Rectal smooth muscle tissue (tissue), 1 donor: ENCODE data around the gene FAM193B.
"Not testable (repeated sequence)": the region's sequence is repeated elsewhere in the genome, so short reads cannot be mapped to it uniquely, and the experiment has no call there.

Experiments used
- H3K27ac ChIP-seq: one replicate; pipeline ENCODE4 v1.7.0; 2013; ENCODE audit warnings: low read depth, low read length, inconsistent platforms
- H3K27me3 ChIP-seq: one replicate; pipeline ENCODE4 v1.7.0; 2013; ENCODE audit warnings: low read length; ENCODE audit not compliant: control insufficient read depth, insufficient read depth
- H3K36me3 ChIP-seq: one replicate; pipeline ENCODE4 v1.7.0; 2013; ENCODE audit warnings: low read length; ENCODE audit not compliant: control insufficient read depth, insufficient read depth
- H3K4me1 ChIP-seq: one replicate; pipeline ENCODE4 v1.7.0; 2013; ENCODE audit warnings: low read length; ENCODE audit not compliant: control insufficient read depth, insufficient read depth
- H3K4me3 ChIP-seq: one replicate; pipeline ENCODE4 v1.7.0; 2013; ENCODE audit warnings: low read length
- H3K9ac ChIP-seq: one replicate; pipeline ENCODE4 v1.7.0; 2013; ENCODE audit warnings: low read length

Gene FAM193B

GRCh38 chr5:177490311-177490991, 63.9 kb downstream of the FAM193B start:
- H3K4me3 ChIP-seq, result no peak overlapping the region
- H3K36me3 ChIP-seq, result peaks cover 25% of the 10 kb centered on the region
- H3K27me3 ChIP-seq, result no peaks in the 10 kb centered on the region
- H3K9ac ChIP-seq, result no peak overlapping the region
- H3K4me1 ChIP-seq, result peaks cover 33% of the 10 kb centered on the region
- H3K27ac ChIP-seq, result peak overlapping the region; percentile 100

- H3K27ac ChIP-seq, result peak overlapping the region; percentile 75
- H3K4me1 ChIP-seq, result peaks cover 39% of the 10 kb centered on the region
These were observed 65.1 kb downstream of the FAM193B start for GRCh38 chr5:177489119-177489716.

GRCh38 chr5:177487975-177488374, 66.4 kb downstream of the FAM193B start:
- Histone ChIP-seq H3K27ac (peak overlapping the region; percentile 42), H3K4me1 (peaks cover 38% of the 10 kb centered on the region), H3K36me3 (peaks cover 28% of the 10 kb centered on the region)

More at GRCh38 chr5:177489119-177489716, 65.1 kb downstream of the FAM193B start:
- H3K4me3 ChIP-seq, result no peak overlapping the region
- no peaks in the 10 kb centered on the region for H3K27me3 ChIP-seq
- H3K36me3 ChIP-seq, result peaks cover 28% of the 10 kb centered on the region
- H3K9ac ChIP-seq, result no peak overlapping the region

GRCh38 chr5:177487144-177487543, 67.2 kb downstream of the FAM193B start:
- H3K9ac ChIP-seq, result no peak overlapping the region
- no peak overlapping the region for H3K4me3 ChIP-seq
- no peaks in the 10 kb centered on the region for H3K27me3 ChIP-seq
- H3K36me3 ChIP-seq, result peaks cover 28% of the 10 kb centered on the region
- H3K4me1 ChIP-seq, result peaks cover 31% of the 10 kb centered on the region
- no peak overlapping the region for H3K27ac ChIP-seq

More at GRCh38 chr5:177487975-177488374, 66.4 kb downstream of the FAM193B start:
- Histone ChIP-seq H3K4me3 (no peak overlapping the region), H3K27me3 (no peaks in the 10 kb centered on the region), H3K9ac (no peak overlapping the region)

- Histone ChIP-seq H3K4me1 (peaks cover 29% of the 10 kb centered on the region), H3K9ac (no peak overlapping the region), H3K27me3 (no peaks in the 10 kb centered on the region), H3K27ac (no peak overlapping the region), H3K4me3 (no peak overlapping the region), H3K36me3 (peaks cover 32% of the 10 kb centered on the region)
These were observed 68.1 kb downstream of the FAM193B start for GRCh38 chr5:177486256-177486655.

- H3K4me3 ChIP-seq, H3K9ac ChIP-seq, H3K27me3 ChIP-seq: not testable (repeated sequence)
- Histone ChIP-seq H3K4me1 (peaks cover 28% of the 10 kb centered on the region), H3K27ac (peak overlapping the region; percentile 11), H3K36me3 (peaks cover 32% of the 10 kb centered on the region)
These were observed 68.6 kb downstream of the FAM193B start for GRCh38 chr5:177485753-177486152.

- Histone ChIP-seq H3K36me3 (peaks cover 30% of the 10 kb centered on the region), H3K4me1 (peaks cover 26% of the 10 kb centered on the region), H3K9ac (no peak overlapping the region), H3K27ac (peak overlapping the region; percentile 70), H3K27me3 (no peaks in the 10 kb centered on the region), H3K4me3 (no peak overlapping the region)
These were observed 69.3 kb downstream of the FAM193B start for GRCh38 chr5:177484902-177485549.

- Histone ChIP-seq H3K27me3 (no peaks in the 10 kb centered on the region), H3K9ac (no peak overlapping the region), H3K4me1 (peaks cover 32% of the 10 kb centered on the region), H3K36me3 (peaks cover 26% of the 10 kb centered on the region), H3K4me3 (no peak overlapping the region), H3K27ac (peak overlapping the region; percentile 70)
These were observed 70.1 kb downstream of the FAM193B start for GRCh38 chr5:177483994-177484901.

- Histone ChIP-seq H3K36me3 (peaks cover 18% of the 10 kb centered on the region), H3K27ac (peak overlapping the region; percentile 70), H3K4me3 (no peak overlapping the region), H3K27me3 (no peaks in the 10 kb centered on the region), H3K4me1 (peaks cover 38% of the 10 kb centered on the region), H3K9ac (no peak overlapping the region)
These were observed 71.3 kb downstream of the FAM193B start for GRCh38 chr5:177483042-177483441.

GRCh38 chr5:177482359-177482795, 72.0 kb downstream of the FAM193B start:
- Histone ChIP-seq H3K4me3 (no peak overlapping the region), H3K27ac (peak overlapping the region; percentile 53), H3K36me3 (peaks cover 11% of the 10 kb centered on the region), H3K27me3 (no peaks in the 10 kb centered on the region), H3K9ac (no peak overlapping the region), H3K4me1 (peaks cover 38% of the 10 kb centered on the region)

- Histone ChIP-seq H3K4me3 (no peak overlapping the region), H3K4me1 (peaks cover 44% of the 10 kb centered on the region), H3K9ac (no peak overlapping the region), H3K36me3 (peaks cover 6% of the 10 kb centered on the region), H3K27me3 (no peaks in the 10 kb centered on the region), H3K27ac (peak overlapping the region; percentile 88)
These were observed 74.6 kb downstream of the FAM193B start for GRCh38 chr5:177479774-177480173.
